K562 (cell line): ENCODE measurements around the gene RHEB. TPM values are rescaled to one million over a fixed set of nuclear protein-coding genes. Genes with fewer than 3 reads are reported as not detected.

Experiments used
- ATAC-seq: fragments of 200-7000 bp; cut with Tn5 transposase; 3 replicates; pipeline ENCODE4 v1.9.1; 2020; ENCODE audit warnings: moderate library complexity
- BruUV-seq: library from RNA; stranded (reverse); fragments of 400-500 nt; replicated peaks from 2 replicates; lab custom pipeline; 2021; lab: Mats Ljungman, UMichigan
- CTCF ChIA-PET: fragments of 300-600 bp; formaldehyde crosslinking; extraction: SDS; loops from one replicate; lab custom pipeline; 2021; ENCODE audit warnings: low intra/inter-chr PET ratio; lab: Yijun Ruan, JAX
- POLR2A ChIA-PET: fragments of 300-600, 350-650 bp; sonication (Branson Sonifier 250); formaldehyde crosslinking; extraction: SDS; loops from one replicate; lab custom pipeline; 2021; ENCODE audit warnings: antibody characterized with exemption, inconsistent platforms; lab: Yijun Ruan, JAX
- DNase-seq, 4 experiments: peaks; one replicate each; pipeline versions ENCODE4 v3.0.0 to v3.0.0-alpha.2; 2011 to 2018; ENCODE audit warnings: low spot score in 3 of 4, mixed read lengths in 3 of 4; ENCODE audit errors: extremely low read depth in 1 of 4
- FAIRE-seq: peaks from 2 replicates; lab custom pipeline; 2011; peaks lifted over from hg19 to GRCh38; lab: Jason Lieb, UNC
- H2AFZ ChIP-seq: 2 replicates; pipeline ENCODE4 v1.6.0; 2011; ENCODE audit warnings: low read depth, low read length, control low read depth, inconsistent platforms
- H3K27ac ChIP-seq: fragments of 200-600 bp; 3 replicates; pipeline ENCODE4 v1.8.0; 2011; ENCODE audit warnings: low read depth, mild to moderate bottlenecking, control low read depth, inconsistent platforms, low read length, moderate library complexity, mixed read lengths; ENCODE audit errors: extremely low read depth
- H3K27me3 ChIP-seq, 2 experiments: fragments of 300-600 bp in 1 of 2; 2 replicates in 1 of 2; 3 replicates in 1 of 2; pipeline versions ENCODE4 v1.6.0 to v1.8.0; 2011; ENCODE audit warnings: inconsistent platforms in 2 of 2, low read length in 2 of 2, mild to moderate bottlenecking in 1 of 2, mixed read lengths in 1 of 2, moderate library complexity in 1 of 2; ENCODE audit not compliant: control insufficient read depth in 2 of 2, insufficient read depth in 2 of 2
- H3K36me3 ChIP-seq: fragments of 300-600 bp; 3 replicates; pipeline ENCODE4 v1.8.0; 2011; ENCODE audit warnings: mild to moderate bottlenecking, low read length, inconsistent platforms; ENCODE audit not compliant: control insufficient read depth, insufficient read depth
- H3K4me1 ChIP-seq, 2 experiments: fragments of 200-600 bp in 1 of 2; replicated peaks in 1 of 2; 2 replicates in 1 of 2; 3 replicates in 1 of 2; pipeline versions ENCODE4 v1.5.1 to v1.8.0; 2011; ENCODE audit warnings: inconsistent platforms in 2 of 2, low read length in 2 of 2, mild to moderate bottlenecking in 1 of 2, mixed read lengths in 1 of 2, moderate library complexity in 1 of 2; ENCODE audit not compliant: control insufficient read depth in 2 of 2, insufficient read depth in 2 of 2
- H3K4me2 ChIP-seq: 2 replicates; pipeline ENCODE4 v1.6.1; 2011; ENCODE audit warnings: low read length, control low read depth, inconsistent platforms, mixed read lengths; ENCODE audit not compliant: insufficient read depth
- H3K4me3 ChIP-seq: fragments of 200-600 bp; sonication (generic), shearing (Covaris generic); 2 replicates; pipeline ENCODE4 v1.5.1; 2016; ENCODE audit warnings: control low read depth, inconsistent platforms
- H3K79me2 ChIP-seq: fragments of 200-600 bp; 3 replicates; pipeline ENCODE4 v1.8.0; 2011; ENCODE audit warnings: low read length, inconsistent platforms; ENCODE audit not compliant: control insufficient read depth, insufficient read depth
- H3K9ac ChIP-seq, 2 experiments: 2 replicates each; pipeline versions ENCODE4 v1.6.0 to v1.6.1; 2011; ENCODE audit warnings: low read depth in 2 of 2, low read length in 2 of 2, control low read depth in 1 of 2, inconsistent platforms in 1 of 2, mild to moderate bottlenecking in 1 of 2, mixed read lengths in 1 of 2; ENCODE audit not compliant: insufficient read depth in 1 of 2
- H3K9me1 ChIP-seq: one replicate; pipeline ENCODE4 v1.6.0; 2011; ENCODE audit warnings: inconsistent platforms, mild to moderate bottlenecking, low read length, moderate library complexity; ENCODE audit not compliant: control insufficient read depth, insufficient read depth
- H3K9me3 ChIP-seq: replicated peaks from 2 replicates; pipeline ENCODE4 v1.5.1; 2011; ENCODE audit warnings: low read depth, low read length, inconsistent platforms; ENCODE audit not compliant: control insufficient read depth, insufficient read depth
- H4K20me1 ChIP-seq: replicated peaks from 2 replicates; pipeline ENCODE4 v1.6.1; 2011; ENCODE audit warnings: low read length, inconsistent platforms, mixed read lengths; ENCODE audit not compliant: control insufficient read depth, insufficient read depth
- ADNP ChIP-seq: fragments of 200-800 bp; sonication (Bioruptor generic); IDR thresholded peaks from 2 replicates; pipeline ENCODE4 v1.6.1; 2016; ENCODE audit warnings: missing genetic modification characterization, missing compliant biosample characterization
- BCOR ChIP-seq: fragments of 450-650 bp; IDR thresholded peaks from 2 replicates; pipeline ENCODE4 v1.6.1; 2016
- CBX3 ChIP-seq, 2 experiments: IDR thresholded peaks; 1 replicate in 1 of 2; 2 replicates in 1 of 2; pipeline ENCODE4 v1.6.1; 2012; ENCODE audit warnings: inconsistent platforms in 2 of 2, low read length in 2 of 2, borderline replicate concordance in 1 of 2, control low read depth in 1 of 2
- KDM1A ChIP-seq, 2 experiments: fragments of 450-650 bp; IDR thresholded peaks; 2 replicates each; pipeline ENCODE4 v1.6.1; 2016; ENCODE audit warnings: mild to moderate bottlenecking in 2 of 2
- NRF1 ChIP-seq, 2 experiments: fragments of 450-650 bp; IDR thresholded peaks in 1 of 2; conservative IDR thresholded peaks in 1 of 2; 2 replicates each; pipeline ENCODE4 v1.6.1; 2014; ENCODE audit warnings: mild to moderate bottlenecking in 2 of 2
- PHF8 ChIP-seq: fragments of 200-600 bp; sonication (generic); IDR thresholded peaks from 2 replicates; pipeline ENCODE4 v1.6.1; 2012; ENCODE audit warnings: mixed run types, mild to moderate bottlenecking, inconsistent platforms, low read length, moderate library complexity, borderline replicate concordance
- RFX7 ChIP-seq: fragments of 250-450 bp; sonication (Bioruptor Pico); IDR thresholded peaks from 2 replicates; pipeline ENCODE4 v1.5.1; 2021; ENCODE audit warnings: mild to moderate bottlenecking
- TCFL5 ChIP-seq: fragments of 250-450 bp; sonication (Bioruptor Pico); conservative IDR thresholded peaks from 2 replicates; pipeline ENCODE4 v1.6.1; 2021; ENCODE audit warnings: mild to moderate bottlenecking, moderate library complexity, matching md5 sums
- ZNF124 ChIP-seq: sonication (generic); formaldehyde crosslinking; IDR thresholded peaks from 2 replicates; pipeline ENCODE4 v1.8.1; 2022; ENCODE audit warnings: missing genetic modification reagents
- ZNF253 ChIP-seq: fragments of 250-450 bp; sonication (Bioruptor Pico); conservative IDR thresholded peaks from 2 replicates; pipeline ENCODE4 v1.6.1; 2021; ENCODE audit warnings: mild to moderate bottlenecking
- ZNF263 ChIP-seq: sonication (generic); formaldehyde crosslinking; IDR thresholded peaks from 2 replicates; pipeline ENCODE4 v1.8.0; 2022; ENCODE audit warnings: mild to moderate bottlenecking, missing genetic modification reagents, borderline replicate concordance
- WGBS: fragments of 100-300 bp; shearing (Covaris generic); methylation state at CpG from one replicate; pipeline ENCODE4 v1.1.6; 2016; ENCODE audit warnings: low coverage, mixed read lengths; ENCODE audit not compliant: insufficient coverage; ENCODE audit errors: missing lambda C conversion rate; 5-methylcytosine and 5-hydroxymethylcytosine counted together
- in situ Hi-C: fragments of 300-500 bp; cut with MboI; formaldehyde crosslinking; loops from 4 replicates; pipeline ENCODE4 v1.15.0; 2018; ENCODE audit warnings: inconsistent platforms, mixed read lengths
- intact Hi-C: fragments of 100-400 bp; cut with micrococcal nuclease; formaldehyde crosslinking; loops from 2 replicates; pipeline ENCODE4 v1.14.2; 2022
- polyA plus RNA-seq, 8 experiments: library from polyadenylated mRNA; depleted of rRNA in 4 of 8; stranded (reverse) in 5 of 8; unstranded in 3 of 8; fragments of >200 nt; fragmentation: Nextera tagmentation in 2 of 8; fragmentation: Illumina TruSeq in 1 of 8; extraction: Ambion mirVana in 2 of 8; extraction: Trizol in 1 of 8; gene quantifications; 2 replicates each; pipeline versions ENCODE4 v1.2.1 to v1.2.3, GENCODE V29; 2011 to 2014; ENCODE audit warnings: inconsistent platforms in 1 of 8, missing spikeins in 1 of 8
- total RNA-seq, 7 experiments: library from RNA; depleted of rRNA in 6 of 7; stranded (reverse); fragments of >200 nt in 6 of 7; fragmentation: Illumina TruSeq in 2 of 7; extraction: Trizol in 2 of 7; gene quantifications; 2 replicates each; pipeline versions ENCODE4 v1.2.1 to v1.2.3, GENCODE V29; 2011 to 2021; ENCODE audit warnings: low replicate concordance in 1 of 7
- TF ChIP-seq, protein P1 (sequence below): sonication (generic); formaldehyde crosslinking; IDR thresholded peaks from 2 replicates; pipeline ENCODE4 v1.8.0; 2022; ENCODE audit warnings: mild to moderate bottlenecking, missing genetic modification reagents
- TF ChIP-seq, protein P2 (sequence below): fragments of 450-650 bp; IDR thresholded peaks from 2 replicates; pipeline ENCODE4 v1.6.1; 2016; ENCODE audit warnings: borderline replicate concordance
- TF ChIP-seq, protein P3 (sequence below): sonication (generic); formaldehyde crosslinking; IDR thresholded peaks from 2 replicates; pipeline ENCODE4 v1.8.1; 2023; ENCODE audit warnings: mild to moderate bottlenecking, missing genetic modification reagents

The RHEB gene
- total and polyA plus RNA-seq, 9 of the 15 experiments (the other 6 are each of a cell fraction or from before 2014, with no cell fraction given): 28.5 to 249 (median 182) TPM

- 0 out of 3 replicates have a peak, but pooled peaks of 1 of the 2 experiments have one; percentile 49 for TF ChIP-seq CBX3 (IDR thresholded peaks at IDR 0.05; ENCODE audit: borderline replicate concordance in 1 of 2, low read length in 2 of 2)
Observed at GRCh38 chr7:151442776-151443496, 76.8 kb downstream of the RHEB start (continued).

DNA sequence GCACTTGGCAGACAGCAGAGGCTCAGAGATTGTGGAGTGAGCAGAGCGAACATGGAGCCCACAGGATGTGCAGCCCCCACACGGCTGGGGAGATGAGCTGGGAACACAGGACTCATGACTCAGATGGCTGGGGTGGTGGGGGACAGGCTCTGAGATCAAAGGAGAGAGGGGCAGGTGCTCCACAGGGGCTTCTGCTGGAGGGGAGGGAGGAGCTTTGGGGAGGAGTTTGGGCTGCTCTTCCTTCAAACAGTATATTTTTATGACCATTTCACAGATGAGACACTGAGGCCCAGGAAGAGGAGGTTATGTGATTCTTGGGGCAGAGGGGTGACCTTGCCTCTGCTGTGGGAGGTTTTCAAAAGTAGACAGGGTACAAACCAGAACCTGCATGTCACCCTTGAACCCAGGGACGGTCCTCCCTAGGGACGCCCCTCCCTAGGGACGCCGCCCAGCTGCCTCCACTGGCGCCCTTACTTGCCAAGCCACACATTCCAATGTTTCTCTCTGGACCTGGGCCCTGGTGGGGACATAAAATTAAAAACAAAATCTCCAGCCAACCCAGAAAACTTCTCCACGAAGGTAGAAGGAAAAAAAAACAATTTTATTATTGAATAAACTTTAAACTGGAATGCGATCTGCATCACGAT, 78.8 kb downstream of the RHEB start:
- H3K36me3 ChIP-seq: no peaks in the 10 kb centered on the region
- H4K20me1 ChIP-seq: no peaks in the 10 kb centered on the region
- POLR2A ChIA-PET: interaction anchor here (0.5 to 1.3 kb wide), 4 partner anchors 41 to 157 kb away, joined by 3 read pairs; no protein-coding TSS in a partner anchor
- no peaks in the 10 kb centered on the region for H3K9me1 ChIP-seq
- H3K9me3 ChIP-seq: no peaks in the 10 kb centered on the region
- no peak for ATAC-seq
- H3K4me1 ChIP-seq: peaks cover 5 to 18% of the 10 kb centered on the region in 2 experiments; a peak in 3 of 5 replicates
- CTCF ChIA-PET: no interaction called here
- H3K9ac ChIP-seq: peak overlapping the region in 1 of 2 experiments; percentile 56; a peak in 2 of 4 replicates
- in situ Hi-C loops (no loop called here), intact Hi-C loops (loop anchor here (10.0 kb wide), 1 partner anchor 46 kb away; no protein-coding TSS in a partner anchor)
- no TSS peak for BruUV-seq
- no peaks in the 10 kb centered on the region for H3K79me2 ChIP-seq
- no peak for DNase-seq
- no peak overlapping the region for H3K27ac ChIP-seq
- no peak overlapping the region for H3K4me3 ChIP-seq
- no peak overlapping the region for H3K4me2 ChIP-seq
- peaks cover 21 to 42% of the 10 kb centered on the region in 2 experiments; a peak in 4 of 5 replicates for H3K27me3 ChIP-seq
- H2AFZ ChIP-seq: no peak overlapping the region
- no peak for FAIRE-seq
- WGBS: 39% methylated on average over 10 of the region's 10 CpGs
- TF ChIP-seq BCOR (0 out of 2 replicates have a peak, but pooled peaks have one; percentile 10), ZNF124 (CRISPR knock-in tag) (no peak), PHF8 (no peak), RFX7 (no peak), TCFL5 (CRISPR knock-in tag) (no peak), ZNF263 (peak; percentile 84), ZNF253 (no peak), KDM1A (IDR thresholded peaks at IDR 0.05) (peak; percentile 16 to 48; a peak in 2 of 4 replicates), NRF1 (conservative IDR thresholded peaks at IDR 0.05 in 1 of 2, IDR thresholded peaks at IDR 0.05 in 1 of 2) (no peak), ADNP (tag) (peak; percentile 39; the same call in 1 of the 2 replicates)
- TF ChIP-seq, protein P1, sequence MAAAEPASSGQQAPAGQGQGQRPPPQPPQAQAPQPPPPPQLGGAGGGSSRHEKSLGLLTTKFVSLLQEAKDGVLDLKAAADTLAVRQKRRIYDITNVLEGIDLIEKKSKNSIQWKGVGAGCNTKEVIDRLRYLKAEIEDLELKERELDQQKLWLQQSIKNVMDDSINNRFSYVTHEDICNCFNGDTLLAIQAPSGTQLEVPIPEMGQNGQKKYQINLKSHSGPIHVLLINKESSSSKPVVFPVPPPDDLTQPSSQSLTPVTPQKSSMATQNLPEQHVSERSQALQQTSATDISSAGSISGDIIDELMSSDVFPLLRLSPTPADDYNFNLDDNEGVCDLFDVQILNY (CRISPR knock-in tag): no peak
- TF ChIP-seq, protein P2, sequence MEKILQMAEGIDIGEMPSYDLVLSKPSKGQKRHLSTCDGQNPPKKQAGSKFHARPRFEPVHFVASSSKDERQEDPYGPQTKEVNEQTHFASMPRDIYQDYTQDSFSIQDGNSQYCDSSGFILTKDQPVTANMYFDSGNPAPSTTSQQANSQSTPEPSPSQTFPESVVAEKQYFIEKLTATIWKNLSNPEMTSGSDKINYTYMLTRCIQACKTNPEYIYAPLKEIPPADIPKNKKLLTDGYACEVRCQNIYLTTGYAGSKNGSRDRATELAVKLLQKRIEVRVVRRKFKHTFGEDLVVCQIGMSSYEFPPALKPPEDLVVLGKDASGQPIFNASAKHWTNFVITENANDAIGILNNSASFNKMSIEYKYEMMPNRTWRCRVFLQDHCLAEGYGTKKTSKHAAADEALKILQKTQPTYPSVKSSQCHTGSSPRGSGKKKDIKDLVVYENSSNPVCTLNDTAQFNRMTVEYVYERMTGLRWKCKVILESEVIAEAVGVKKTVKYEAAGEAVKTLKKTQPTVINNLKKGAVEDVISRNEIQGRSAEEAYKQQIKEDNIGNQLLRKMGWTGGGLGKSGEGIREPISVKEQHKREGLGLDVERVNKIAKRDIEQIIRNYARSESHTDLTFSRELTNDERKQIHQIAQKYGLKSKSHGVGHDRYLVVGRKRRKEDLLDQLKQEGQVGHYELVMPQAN: no peak
- TF ChIP-seq, protein P3, sequence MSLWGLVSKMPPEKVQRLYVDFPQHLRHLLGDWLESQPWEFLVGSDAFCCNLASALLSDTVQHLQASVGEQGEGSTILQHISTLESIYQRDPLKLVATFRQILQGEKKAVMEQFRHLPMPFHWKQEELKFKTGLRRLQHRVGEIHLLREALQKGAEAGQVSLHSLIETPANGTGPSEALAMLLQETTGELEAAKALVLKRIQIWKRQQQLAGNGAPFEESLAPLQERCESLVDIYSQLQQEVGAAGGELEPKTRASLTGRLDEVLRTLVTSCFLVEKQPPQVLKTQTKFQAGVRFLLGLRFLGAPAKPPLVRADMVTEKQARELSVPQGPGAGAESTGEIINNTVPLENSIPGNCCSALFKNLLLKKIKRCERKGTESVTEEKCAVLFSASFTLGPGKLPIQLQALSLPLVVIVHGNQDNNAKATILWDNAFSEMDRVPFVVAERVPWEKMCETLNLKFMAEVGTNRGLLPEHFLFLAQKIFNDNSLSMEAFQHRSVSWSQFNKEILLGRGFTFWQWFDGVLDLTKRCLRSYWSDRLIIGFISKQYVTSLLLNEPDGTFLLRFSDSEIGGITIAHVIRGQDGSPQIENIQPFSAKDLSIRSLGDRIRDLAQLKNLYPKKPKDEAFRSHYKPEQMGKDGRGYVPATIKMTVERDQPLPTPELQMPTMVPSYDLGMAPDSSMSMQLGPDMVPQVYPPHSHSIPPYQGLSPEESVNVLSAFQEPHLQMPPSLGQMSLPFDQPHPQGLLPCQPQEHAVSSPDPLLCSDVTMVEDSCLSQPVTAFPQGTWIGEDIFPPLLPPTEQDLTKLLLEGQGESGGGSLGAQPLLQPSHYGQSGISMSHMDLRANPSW (CRISPR knock-in tag): no peak
